A673 (cell line): ENCODE data around the gene ING5. TPM values are rescaled to one million over a fixed set of nuclear protein-coding genes. Genes with fewer than 3 reads are reported as not detected.

Experiments used
- BruUV-seq: library from RNA; stranded (reverse); fragments of 400-500 nt; replicated peaks from 2 replicates; lab custom pipeline; 2021; lab: Mats Ljungman, UMichigan
- CTCF ChIA-PET: fragments of 300-600 bp; sonication (Branson Sonifier 250); formaldehyde crosslinking; loops from one replicate; lab custom pipeline; 2022; ENCODE audit warnings: antibody characterized with exemption; lab: Charles Lee
- POLR2A ChIA-PET: fragments of 300-600 bp; sonication (Branson Sonifier 250); formaldehyde crosslinking; loops from one replicate; lab custom pipeline; 2022; ENCODE audit warnings: antibody characterized with exemption; ENCODE audit not compliant: low non-redundant PET; lab: Charles Lee
- DNase-seq: peaks from one replicate; pipeline ENCODE4 v3.0.0-alpha.2; 2015; ENCODE audit warnings: low spot score
- H3K27ac ChIP-seq: fragments of 200-600 bp; sonication (generic); 2 replicates; pipeline ENCODE4 v1.5.1; 2016; ENCODE audit warnings: mixed run types, low read depth, mild to moderate bottlenecking, mixed read lengths, antibody characterized with exemption, low read length; ENCODE audit not compliant: poor library complexity, severe bottlenecking
- H3K27me3 ChIP-seq: fragments of 200-600 bp; sonication (generic); replicated peaks from 2 replicates; pipeline ENCODE4 v1.6.1; 2017; ENCODE audit warnings: mixed run types, low read depth, mild to moderate bottlenecking, mixed read lengths, antibody characterized with exemption, low read length; ENCODE audit not compliant: insufficient read depth, poor library complexity
- H3K36me3 ChIP-seq: fragments of 200-600 bp; sonication (generic); 2 replicates; pipeline ENCODE4 v1.6.1; 2016; ENCODE audit warnings: mixed run types, mild to moderate bottlenecking, mixed read lengths, antibody characterized with exemption, low read length; ENCODE audit not compliant: insufficient read depth, poor library complexity, severe bottlenecking
- H3K4me1 ChIP-seq: fragments of 200-600 bp; sonication (generic); 2 replicates; pipeline ENCODE4 v1.6.1; 2017; ENCODE audit warnings: mixed run types, mild to moderate bottlenecking, mixed read lengths, antibody characterized with exemption, low read length; ENCODE audit not compliant: insufficient read depth, poor library complexity, severe bottlenecking
- H3K4me3 ChIP-seq: fragments of 200-600 bp; sonication (generic); 2 replicates; pipeline ENCODE4 v1.5.1; 2016; ENCODE audit warnings: low read depth, mixed run types, mild to moderate bottlenecking, mixed read lengths, low read length; ENCODE audit not compliant: poor library complexity, severe bottlenecking
- H3K9me3 ChIP-seq: fragments of 200-600 bp; sonication (generic); 2 replicates; pipeline ENCODE4 v1.6.1; 2016; ENCODE audit warnings: mixed run types, low read depth, mild to moderate bottlenecking, mixed read lengths, antibody characterized with exemption, low read length; ENCODE audit not compliant: poor library complexity, severe bottlenecking
- EZH2 ChIP-seq: fragments of 200-600 bp; sonication (generic); IDR thresholded peaks from 2 replicates; pipeline ENCODE4 v1.6.1; 2017; ENCODE audit warnings: borderline replicate concordance, low read depth, mild to moderate bottlenecking, mixed read lengths, antibody characterized with exemption, low read length; ENCODE audit not compliant: poor library complexity, severe bottlenecking
- intact Hi-C: fragments of 100-400 bp; cut with micrococcal nuclease; formaldehyde crosslinking; loops from one replicate; pipeline ENCODE4 v1.10.0; 2022; ENCODE audit not compliant: unreplicated experiment
- total RNA-seq: library from RNA; stranded (reverse); gene quantifications from 2 replicates; pipeline ENCODE4 v1.2.3, GENCODE V29; 2021
- TF ChIP-seq, protein P1 (sequence below): fragments of 300-800, 200-600 bp; sonication (generic); conservative IDR thresholded peaks from 2 replicates; pipeline ENCODE4 v1.5.1; 2017; ENCODE audit warnings: low read depth, mild to moderate bottlenecking, antibody characterized with exemption, low read length, moderate library complexity, mixed read lengths

ING5 gene
- total RNA-seq, 1 experiment from 2014 or later: 70.3 TPM

DNA sequence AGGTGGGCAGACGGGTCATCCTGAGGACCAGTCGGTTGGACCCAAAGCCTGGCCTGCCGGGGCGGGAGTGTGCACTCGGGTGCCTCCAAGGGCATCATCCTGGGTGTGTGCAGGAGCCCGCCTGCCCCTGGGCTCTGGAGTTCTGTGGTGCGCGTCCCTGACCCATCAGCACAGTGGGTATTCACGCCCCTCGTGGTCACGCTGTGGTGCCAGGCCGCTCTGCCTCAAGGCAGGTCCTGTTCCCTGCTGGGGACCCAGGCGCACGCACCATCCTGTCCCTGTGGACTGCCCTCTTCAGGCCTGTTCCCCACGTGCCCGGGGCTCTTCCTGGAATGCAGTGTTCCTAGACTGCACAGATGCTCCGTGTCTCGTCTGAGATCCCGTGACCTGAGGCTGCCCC lies 18.3 kb downstream of the ING5 start:
- BruUV-seq: no TSS peak
- no peak for DNase-seq
- peaks cover 61% of the 10 kb centered on the region for H3K36me3 ChIP-seq
- H3K4me1 ChIP-seq: no peaks in the 10 kb centered on the region
- no peak overlapping the region for H3K27ac ChIP-seq
- no peak overlapping the region for H3K4me3 ChIP-seq
- TF ChIP-seq, protein P1, sequence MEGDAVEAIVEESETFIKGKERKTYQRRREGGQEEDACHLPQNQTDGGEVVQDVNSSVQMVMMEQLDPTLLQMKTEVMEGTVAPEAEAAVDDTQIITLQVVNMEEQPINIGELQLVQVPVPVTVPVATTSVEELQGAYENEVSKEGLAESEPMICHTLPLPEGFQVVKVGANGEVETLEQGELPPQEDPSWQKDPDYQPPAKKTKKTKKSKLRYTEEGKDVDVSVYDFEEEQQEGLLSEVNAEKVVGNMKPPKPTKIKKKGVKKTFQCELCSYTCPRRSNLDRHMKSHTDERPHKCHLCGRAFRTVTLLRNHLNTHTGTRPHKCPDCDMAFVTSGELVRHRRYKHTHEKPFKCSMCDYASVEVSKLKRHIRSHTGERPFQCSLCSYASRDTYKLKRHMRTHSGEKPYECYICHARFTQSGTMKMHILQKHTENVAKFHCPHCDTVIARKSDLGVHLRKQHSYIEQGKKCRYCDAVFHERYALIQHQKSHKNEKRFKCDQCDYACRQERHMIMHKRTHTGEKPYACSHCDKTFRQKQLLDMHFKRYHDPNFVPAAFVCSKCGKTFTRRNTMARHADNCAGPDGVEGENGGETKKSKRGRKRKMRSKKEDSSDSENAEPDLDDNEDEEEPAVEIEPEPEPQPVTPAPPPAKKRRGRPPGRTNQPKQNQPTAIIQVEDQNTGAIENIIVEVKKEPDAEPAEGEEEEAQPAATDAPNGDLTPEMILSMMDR: no peak
- no peak for TF ChIP-seq EZH2
- ChIA-PET CTCF (interaction anchor here (0.6 kb wide), 1 partner anchor 1151 kb away, joined by 7 read pairs; no protein-coding TSS in a partner anchor), POLR2A (no interaction called here)
- intact Hi-C loops: no loop called here
- H3K9me3 ChIP-seq: peaks cover 13% of the 10 kb centered on the region
- H3K27me3 ChIP-seq: no peaks in the 10 kb centered on the region

- intact Hi-C loops: no loop called here
- Histone ChIP-seq H3K36me3 (peaks cover 61% of the 10 kb centered on the region), H3K9me3 (peaks cover 13% of the 10 kb centered on the region), H3K4me3 (no peak overlapping the region), H3K4me1 (no peaks in the 10 kb centered on the region), H3K27ac (no peak overlapping the region), H3K27me3 (no peaks in the 10 kb centered on the region)
- POLR2A ChIA-PET: no interaction called here
- no peak for DNase-seq
- TF ChIP-seq, protein P1: no peak
- no peak for TF ChIP-seq EZH2
- CTCF ChIA-PET: no interaction called here
- BruUV-seq: no TSS peak
Observed at GRCh38 chr2:241720560-241720959, 18.7 kb downstream of the ING5 start.

GRCh38 chr2:241721852-241722251 lies 20.0 kb downstream of the ING5 start:
- POLR2A ChIA-PET: no interaction called here

More at GRCh38 chr2:241721852-241722251, 20.0 kb downstream of the ING5 start:
- no peaks in the 10 kb centered on the region for H3K4me1 ChIP-seq
- no peak overlapping the region for H3K4me3 ChIP-seq
- CTCF ChIA-PET: no interaction called here
- no TSS peak for BruUV-seq
- H3K9me3 ChIP-seq: peaks cover 13% of the 10 kb centered on the region
- no peak overlapping the region for H3K27ac ChIP-seq
- no peak for DNase-seq
- no peaks in the 10 kb centered on the region for H3K27me3 ChIP-seq
- TF ChIP-seq, protein P1: no peak
- no peak for TF ChIP-seq EZH2
- intact Hi-C loops: no loop called here
- H3K36me3 ChIP-seq: peaks cover 51% of the 10 kb centered on the region
